Osteocyte (in vitro differentiated cells): ENCODE data around the gene SPC24. TPM values are rescaled to one million over a fixed set of nuclear protein-coding genes. Genes with fewer than 3 reads are reported as not detected.

Experiments
- DNase-seq: peaks from one replicate; pipeline ENCODE4 v3.0.0; 2021; ENCODE audit warnings: mixed read lengths; ENCODE audit not compliant: unreplicated experiment; ENCODE audit errors: extremely low spot score
- H3K27ac Mint-ChIP-seq: one replicate; pipeline ENCODE4 v1.8.0; 2021; ENCODE audit warnings: mild to moderate bottlenecking, mixed read lengths; ENCODE audit not compliant: unreplicated experiment
- H3K27me3 Mint-ChIP-seq: one replicate; pipeline ENCODE4 v1.8.0; 2021; ENCODE audit warnings: mixed read lengths; ENCODE audit not compliant: unreplicated experiment
- H3K36me3 Mint-ChIP-seq: one replicate; pipeline ENCODE4 v1.8.0; 2021; ENCODE audit warnings: mixed read lengths; ENCODE audit not compliant: unreplicated experiment
- H3K4me1 Mint-ChIP-seq: one replicate; pipeline ENCODE4 v1.8.0; 2021; ENCODE audit warnings: mixed read lengths; ENCODE audit not compliant: unreplicated experiment
- H3K4me3 Mint-ChIP-seq: one replicate; pipeline ENCODE4 v1.8.0; 2021; ENCODE audit warnings: mild to moderate bottlenecking, moderate library complexity, mixed read lengths; ENCODE audit not compliant: unreplicated experiment
- H3K9me3 Mint-ChIP-seq: one replicate; pipeline ENCODE4 v1.8.0; 2021; ENCODE audit warnings: mixed read lengths; ENCODE audit not compliant: unreplicated experiment
- CTCF ChIP-seq: fragments of 200-600 bp; sonication (generic); IDR thresholded peaks from 2 replicates; pipeline ENCODE4 v1.5.0; 2021; ENCODE audit warnings: antibody characterized with exemption, mild to moderate bottlenecking, moderate library complexity
- total RNA-seq: library from RNA; stranded (reverse); gene quantifications from 2 replicates; pipeline ENCODE4 v1.2.1, GENCODE V29; 2021

The SPC24 gene
- total RNA-seq, 1 donor from 2014 or later, result 13.5 TPM

GRCh38 chr19:11115042-11115441 lies 40.5 kb downstream of the SPC24 start:
- Mint-ChIP-seq H3K27me3 (no peaks in the 10 kb centered on the region), H3K27ac (peak overlapping the region; percentile 62), H3K4me3 (no peak overlapping the region), H3K4me1 (no peaks in the 10 kb centered on the region), H3K36me3 (peaks cover 54% of the 10 kb centered on the region), H3K9me3 (no peaks in the 10 kb centered on the region)
- no peak for TF ChIP-seq CTCF
- no peak for DNase-seq

GRCh38 chr19:11113140-11113708 lies 42.4 kb downstream of the SPC24 start:
- no peak overlapping the region for H3K27ac Mint-ChIP-seq

GRCh38 chr19:11111771-11112144 lies 43.8 kb downstream of the SPC24 start:
- no peak overlapping the region for H3K4me3 Mint-ChIP-seq

More at GRCh38 chr19:11113140-11113708, 42.4 kb downstream of the SPC24 start:
- Mint-ChIP-seq H3K27me3 (no peaks in the 10 kb centered on the region), H3K4me1 (no peaks in the 10 kb centered on the region), H3K36me3 (peaks cover 53% of the 10 kb centered on the region), H3K4me3 (no peak overlapping the region), H3K9me3 (no peaks in the 10 kb centered on the region)
- DNase-seq, result no peak
- TF ChIP-seq CTCF, result no peak

GRCh38 chr19:11111117-11111770 lies 44.3 kb downstream of the SPC24 start:
- Mint-ChIP-seq H3K9me3 (no peaks in the 10 kb centered on the region), H3K4me1 (no peaks in the 10 kb centered on the region), H3K27me3 (no peaks in the 10 kb centered on the region), H3K4me3 (no peak overlapping the region), H3K27ac (no peak overlapping the region), H3K36me3 (peaks cover 46% of the 10 kb centered on the region)
- DNase-seq, result no peak
- TF ChIP-seq CTCF, result no peak

More at GRCh38 chr19:11111771-11112144, 43.8 kb downstream of the SPC24 start:
- no peak for TF ChIP-seq CTCF
- H3K27me3 Mint-ChIP-seq, result no peaks in the 10 kb centered on the region
- no peak for DNase-seq
- no peaks in the 10 kb centered on the region for H3K9me3 Mint-ChIP-seq
- H3K36me3 Mint-ChIP-seq, result peaks cover 47% of the 10 kb centered on the region
- H3K4me1 Mint-ChIP-seq, result no peaks in the 10 kb centered on the region
- no peak overlapping the region for H3K27ac Mint-ChIP-seq

- Mint-ChIP-seq H3K27me3 (no peaks in the 10 kb centered on the region), H3K36me3 (peaks cover 39% of the 10 kb centered on the region), H3K9me3 (no peaks in the 10 kb centered on the region), H3K4me3 (no peak overlapping the region), H3K27ac (no peak overlapping the region), H3K4me1 (no peaks in the 10 kb centered on the region)
- TF ChIP-seq CTCF, result no peak
- DNase-seq, result no peak
Measured at GRCh38 chr19:11108746-11109145, 46.8 kb downstream of the SPC24 start.
